Measurements from ENCODE around the gene MYO5A. TPM values are rescaled to one million over a fixed set of nuclear protein-coding genes. Genes with fewer than 3 reads are reported as not detected.

Gene MYO5A
- 70.7 and 99.6 TPM in 2 replicates for total RNA-seq

DNA sequence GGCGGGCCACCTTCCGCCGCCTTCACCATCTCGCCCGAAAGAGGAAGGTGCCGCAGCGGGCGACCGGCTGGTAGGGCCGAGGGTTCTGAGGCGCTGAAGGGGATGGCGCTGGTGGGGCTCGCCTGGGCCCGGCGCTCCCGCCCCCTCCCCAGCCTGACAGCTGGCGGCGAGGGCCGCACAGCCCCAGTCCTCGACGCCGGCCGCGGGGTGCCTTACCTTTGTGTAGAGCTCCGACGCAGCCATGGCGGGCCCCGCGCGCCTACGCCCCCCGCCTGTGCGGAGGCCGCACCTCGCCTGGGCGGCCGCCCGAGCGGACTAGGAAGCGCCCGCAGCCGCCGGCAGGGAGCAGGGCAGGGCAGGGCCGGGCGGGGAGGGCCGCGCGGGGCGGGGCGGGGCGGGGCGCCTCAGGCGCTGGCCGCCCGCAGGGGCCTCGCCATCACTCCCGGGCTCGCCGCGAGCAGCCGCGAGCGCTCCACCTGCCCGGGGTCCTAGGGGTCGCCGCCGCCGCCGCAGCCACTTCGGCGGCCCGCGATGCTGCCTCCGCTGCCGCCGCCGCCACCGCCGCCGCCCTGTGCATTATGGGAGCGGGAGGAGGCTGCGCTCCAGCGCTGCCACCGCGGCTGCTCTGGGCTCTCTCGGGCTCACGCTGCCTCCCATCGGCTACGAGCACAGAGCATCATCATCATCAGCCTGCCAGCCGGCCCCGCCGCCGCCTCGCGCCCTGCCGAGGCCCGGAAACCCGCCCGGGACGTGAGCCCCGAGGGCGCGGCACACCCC, at the start of gene MYO5A:
TSS of gene MYO5A (minus strand) at position 317 of the 777 bp plus-strand sequence. CDS start at position 243, 74 bp downstream.

DNA sequence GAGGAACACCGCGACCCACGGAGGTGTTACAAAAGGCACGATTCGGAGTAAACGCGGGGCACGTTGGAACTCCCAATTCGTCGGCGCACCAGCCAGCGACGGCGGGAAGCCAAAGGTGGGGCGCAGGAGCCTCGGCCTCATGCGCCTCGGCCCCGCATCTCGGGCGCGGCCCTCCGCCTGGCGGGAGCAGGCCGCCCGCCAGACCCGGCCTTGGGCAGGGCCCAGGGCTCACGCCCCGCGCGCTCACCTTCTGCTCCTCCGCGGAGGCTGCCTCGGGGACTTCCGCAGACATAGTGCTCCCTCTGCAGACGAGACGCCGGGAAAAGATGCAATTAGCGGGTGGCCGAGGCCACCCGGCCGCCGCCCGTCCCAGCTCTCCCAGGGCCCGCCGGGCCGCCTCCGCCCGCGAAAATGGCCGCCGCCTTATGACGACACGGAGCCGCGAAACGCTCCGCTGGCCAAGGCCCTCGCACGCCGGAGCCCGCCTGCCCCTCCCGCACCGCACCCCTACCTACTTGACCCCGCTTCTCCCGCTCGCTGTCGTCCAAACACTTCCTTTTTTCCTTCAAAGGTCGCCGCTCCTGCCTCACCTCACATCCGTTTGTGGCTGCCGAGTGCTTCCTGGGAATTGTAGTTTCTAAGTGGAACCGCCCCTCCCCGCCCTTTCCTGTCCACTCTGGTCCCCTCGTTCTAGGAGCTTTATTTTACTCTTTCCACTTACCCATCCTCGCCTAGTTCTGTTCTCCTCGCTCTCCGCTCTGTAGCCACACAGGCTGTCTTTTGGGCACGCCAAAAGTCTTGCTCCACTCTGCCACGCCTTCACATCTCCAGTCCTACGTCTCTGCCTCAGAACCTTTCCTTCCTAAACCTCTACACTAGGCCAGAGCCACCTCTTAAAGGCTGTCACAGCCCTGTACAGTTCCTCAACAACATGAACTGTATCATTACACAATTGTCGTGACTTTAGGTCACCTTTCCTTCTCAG, 40.2 kb upstream of the MYO5A start, which contains the start of gene ARPP19:
TSS of gene ARPP19 (minus strand) at position 430 of the 985 bp plus-strand sequence. CDS start at position 292, 138 bp downstream.

DNA sequence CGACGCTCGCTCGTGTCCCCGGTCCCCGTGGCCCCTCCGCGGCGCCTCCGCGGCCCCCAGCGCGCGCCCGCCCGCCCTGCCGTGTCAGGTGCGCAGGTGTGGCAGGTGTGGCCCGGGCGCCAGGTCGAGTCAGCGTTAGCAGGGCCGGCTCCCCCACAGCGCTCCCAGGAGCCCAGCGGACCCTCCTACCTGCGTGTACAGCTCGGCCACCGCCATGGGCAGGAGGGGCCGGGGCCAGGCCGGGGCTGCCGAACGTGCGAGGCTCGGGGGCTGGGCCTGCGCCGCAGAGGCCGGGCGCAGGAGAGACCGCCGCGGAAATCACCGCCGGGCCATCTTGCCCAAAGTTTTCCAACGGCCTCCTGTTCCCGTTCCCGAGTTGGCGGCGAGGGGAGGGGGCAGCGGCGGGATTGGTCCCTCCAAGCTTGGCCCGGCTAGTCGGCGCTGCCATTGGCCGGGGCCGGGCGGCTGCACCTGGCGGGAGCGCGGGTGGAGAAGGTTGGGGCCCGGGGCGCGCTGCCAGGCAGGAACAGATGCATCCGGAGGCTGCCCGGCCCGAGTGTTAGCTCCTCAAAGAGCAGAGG, 233.2 kb downstream of the MYO5A start, which contains the start of gene MYO5C:
TSS of gene MYO5C (minus strand) at position 384 of the 581 bp plus-strand sequence. CDS start at position 216, 168 bp downstream.

Other genes with a start within 250 kb of the MYO5A start
- under 0.01 and 0.22 TPM in 2 replicates for gene MYO5C, start 233.1 kb downstream of the MYO5A start, total RNA-seq
- 79.1 and 119 TPM in 2 replicates for gene ARPP19, start 40.1 kb upstream of the MYO5A start, total RNA-seq
- 18.9 and 20.1 TPM in 2 replicates for gene ATOSA, start 150.5 kb upstream of the MYO5A start, total RNA-seq

All from uterine smooth muscle cell (primary cell).